Neuronal stem cell (in vitro differentiated cells): ENCODE results near the gene VPS13D.

ENCODE experiments used
- DNase-seq: peaks from one replicate; pipeline ENCODE4 v3.0.0-alpha.2; 2013; ENCODE audit warnings: low spot score
- H2AFZ ChIP-seq: one replicate; pipeline ENCODE4 v1.6.1; 2013; ENCODE audit warnings: mild to moderate bottlenecking, low read length, inconsistent platforms
- H2AK5ac ChIP-seq: 2 replicates; pipeline ENCODE4 v1.6.1; 2013; ENCODE audit warnings: low read depth, mild to moderate bottlenecking, inconsistent platforms, low read length, moderate library complexity, mixed read lengths
- H2BK120ac ChIP-seq: 2 replicates; pipeline ENCODE4 v1.6.1; 2013; ENCODE audit warnings: low read depth, mild to moderate bottlenecking, inconsistent platforms, low read length, moderate library complexity, mixed read lengths
- H2BK12ac ChIP-seq: one replicate; pipeline ENCODE4 v1.6.1; 2013; ENCODE audit warnings: low read length, inconsistent platforms
- H2BK15ac ChIP-seq: 2 replicates; pipeline ENCODE4 v1.6.1; 2013; ENCODE audit warnings: mild to moderate bottlenecking, low read length, inconsistent platforms, mixed read lengths
- H2BK5ac ChIP-seq: one replicate; pipeline ENCODE4 v1.6.1; 2013; ENCODE audit warnings: inconsistent platforms, mild to moderate bottlenecking, low read length, moderate library complexity
- H3K14ac ChIP-seq: one replicate; pipeline ENCODE4 v1.6.1; 2013; ENCODE audit warnings: low read length, inconsistent platforms
- H3K18ac ChIP-seq: 2 replicates; pipeline ENCODE4 v1.6.1; 2013; ENCODE audit warnings: low read length, inconsistent platforms
- H3K23ac ChIP-seq: 2 replicates; pipeline ENCODE4 v1.6.1; 2013; ENCODE audit warnings: low read depth, mild to moderate bottlenecking, mixed read lengths, low read length, inconsistent platforms; ENCODE audit not compliant: poor library complexity
- H3K27ac ChIP-seq: replicated peaks from 3 replicates; pipeline ENCODE4 v1.5.1; 2013; ENCODE audit warnings: low read length, inconsistent platforms
- H3K27me3 ChIP-seq, 3 experiments: 2 replicates each; pipeline ENCODE4 v1.6.1; 2013; ENCODE audit warnings: low read length in 3 of 3, mild to moderate bottlenecking in 2 of 3, inconsistent platforms in 1 of 3, low read depth in 1 of 3, mixed read lengths in 1 of 3, moderate library complexity in 1 of 3; ENCODE audit not compliant: control insufficient read depth in 3 of 3, insufficient read depth in 3 of 3
- H3K36me3 ChIP-seq, 2 donors: replicated peaks in 1 of 2; 2 replicates each; pipeline ENCODE4 v1.6.1; 2013; ENCODE audit warnings: low read length in 2 of 2; ENCODE audit not compliant: control insufficient read depth in 2 of 2, insufficient read depth in 2 of 2
- H3K4ac ChIP-seq: 2 replicates; pipeline ENCODE4 v1.6.1; 2013; ENCODE audit warnings: inconsistent platforms, mild to moderate bottlenecking, low read length, moderate library complexity
- H3K4me1 ChIP-seq, 2 donors: 1 replicate in 1 of 2; 2 replicates in 1 of 2; pipeline ENCODE4 v1.6.1; 2013; ENCODE audit warnings: low read length in 2 of 2, low read depth in 1 of 2; ENCODE audit not compliant: control insufficient read depth in 2 of 2, insufficient read depth in 1 of 2
- H3K4me2 ChIP-seq: one replicate; pipeline ENCODE4 v1.6.1; 2013; ENCODE audit warnings: mild to moderate bottlenecking, low read length, inconsistent platforms; ENCODE audit not compliant: insufficient read depth, poor library complexity, severe bottlenecking
- H3K4me3 ChIP-seq, 2 donors: 2 replicates each; pipeline ENCODE4 v1.5.1; 2013; ENCODE audit warnings: low read length in 2 of 2, mild to moderate bottlenecking in 2 of 2, inconsistent platforms in 1 of 2, moderate library complexity in 1 of 2
- H3K79me1 ChIP-seq: one replicate; pipeline ENCODE4 v1.6.1; 2013; ENCODE audit warnings: low read depth, mild to moderate bottlenecking, inconsistent platforms, low read length, moderate library complexity
- H3K9ac ChIP-seq: one replicate; pipeline ENCODE4 v1.6.1; 2013; ENCODE audit warnings: mild to moderate bottlenecking, low read depth, low read length, inconsistent platforms; ENCODE audit not compliant: poor library complexity
- H3K9me3 ChIP-seq, 2 donors: replicated peaks in 1 of 2; 2 replicates each; pipeline versions ENCODE3 to v1.6.1; 2013; ENCODE audit warnings: low read length in 2 of 2, mild to moderate bottlenecking in 2 of 2, inconsistent platforms in 1 of 2, low read depth in 1 of 2, mixed read lengths in 1 of 2, moderate library complexity in 1 of 2; ENCODE audit not compliant: control insufficient read depth in 2 of 2, insufficient read depth in 1 of 2
- H4K8ac ChIP-seq: one replicate; pipeline ENCODE4 v1.6.1; 2013; ENCODE audit warnings: low read depth, mild to moderate bottlenecking, inconsistent platforms, low read length, moderate library complexity
- H4K91ac ChIP-seq: one replicate; pipeline ENCODE4 v1.6.1; 2013; ENCODE audit warnings: low read length, low read depth, mild to moderate bottlenecking, inconsistent platforms; ENCODE audit not compliant: poor library complexity
- WGBS, 2 donors: extraction: QIAGEN DNeasy Blood & Tissue Kit; methylation state at CpG; one replicate each; pipeline ENCODE4 v1.1.7; 2013; ENCODE audit warnings: missing lambda C conversion rate in 2 of 2, mixed read lengths in 1 of 2; ENCODE audit not compliant: insufficient read length in 2 of 2, insufficient replicate concordance in 1 of 2; ENCODE audit errors: extremely low coverage in 2 of 2; 5-methylcytosine and 5-hydroxymethylcytosine counted together

VPS13D gene

GRCh38 chr1:12465126-12465525, 235.3 kb downstream of the VPS13D start:
- 100% methylated on average over 1 of the region's 3 CpGs; no CpG with 5 or more reads in 1 of the 2 donors for WGBS, 2 donors
- Histone ChIP-seq H2BK120ac (no peak overlapping the region), H3K23ac (no peak overlapping the region), H3K9ac (no peak overlapping the region), H3K4me2 (no peak overlapping the region), H4K8ac (no peak overlapping the region), H3K27me3 (no peaks in the 10 kb centered on the region), H4K91ac (no peak overlapping the region), H3K79me1 (no peaks in the 10 kb centered on the region), H2BK5ac (no peak overlapping the region), H3K9me3 (no peaks in the 10 kb centered on the region), H3K14ac (no peak overlapping the region), H3K4me3 (no peak overlapping the region), H3K36me3 (peaks cover 0 to 8% of the 10 kb centered on the region in 2 donors), H3K4ac (no peak overlapping the region), H3K4me1 (peaks cover 13 to 20% of the 10 kb centered on the region in 2 donors), H2BK12ac (no peak overlapping the region), H3K18ac (no peak overlapping the region), H3K27ac (no peak overlapping the region), H2AFZ (no peak overlapping the region), H2BK15ac (no peak overlapping the region), H2AK5ac (no peak overlapping the region)
- no peak for DNase-seq

- Histone ChIP-seq H4K91ac (no peak overlapping the region), H2BK5ac (no peak overlapping the region), H3K36me3 (peaks cover 0 to 8% of the 10 kb centered on the region in 2 donors), H3K27ac (no peak overlapping the region), H2AK5ac (no peak overlapping the region), H4K8ac (no peak overlapping the region), H2BK120ac (no peak overlapping the region), H3K4ac (no peak overlapping the region), H3K27me3 (no peaks in the 10 kb centered on the region), H2BK15ac (no peak overlapping the region), H2AFZ (no peak overlapping the region), H3K14ac (no peak overlapping the region), H3K23ac (no peak overlapping the region), H3K4me2 (no peak overlapping the region), H3K9me3 (no peaks in the 10 kb centered on the region), H3K9ac (no peak overlapping the region), H2BK12ac (no peak overlapping the region), H3K4me3 (no peak overlapping the region), H3K79me1 (no peaks in the 10 kb centered on the region), H3K18ac (no peak overlapping the region), H3K4me1 (peaks cover 9% of the 10 kb centered on the region in 2 donors)
- DNase-seq = no peak
- no CpG with 5 or more reads among the region's 5 CpGs for WGBS, 2 donors
These were observed 237.0 kb downstream of the VPS13D start for GRCh38 chr1:12466816-12467215.

GRCh38 chr1:12467570-12468286, 237.9 kb downstream of the VPS13D start:
- Histone ChIP-seq H3K27ac (no peak overlapping the region), H2BK5ac (no peak overlapping the region), H2BK15ac (no peak overlapping the region), H3K4ac (no peak overlapping the region), H2BK120ac (no peak overlapping the region), H2BK12ac (no peak overlapping the region), H3K27me3 (no peaks in the 10 kb centered on the region), H4K91ac (no peak overlapping the region), H2AK5ac (no peak overlapping the region), H3K9me3 (no peaks in the 10 kb centered on the region), H3K14ac (no peak overlapping the region), H3K18ac (no peak overlapping the region), H4K8ac (no peak overlapping the region), H3K4me3 (no peak overlapping the region), H3K4me1 (peaks cover 5 to 8% of the 10 kb centered on the region in 2 donors), H3K36me3 (peaks cover 0 to 7% of the 10 kb centered on the region in 2 donors), H3K79me1 (no peaks in the 10 kb centered on the region), H2AFZ (no peak overlapping the region), H3K4me2 (no peak overlapping the region), H3K9ac (no peak overlapping the region), H3K23ac (no peak overlapping the region)
- no CpG with 5 or more reads among the region's 6 CpGs for WGBS, 2 donors
- DNase-seq = no peak

- no peak overlapping the region for H3K23ac ChIP-seq
- no peak overlapping the region for H2BK5ac ChIP-seq
- H3K4me2 ChIP-seq = no peak overlapping the region
- no peak overlapping the region for H3K9ac ChIP-seq
- H4K8ac ChIP-seq = no peak overlapping the region
- peaks cover 0 to 3% of the 10 kb centered on the region in 2 donors for H3K9me3 ChIP-seq
- H3K79me1 ChIP-seq = no peaks in the 10 kb centered on the region
- no peak overlapping the region for H3K14ac ChIP-seq
- no peak overlapping the region for H2BK12ac ChIP-seq
- no peak overlapping the region for H4K91ac ChIP-seq
- peaks cover 0 to 3% of the 10 kb centered on the region in 2 donors for H3K36me3 ChIP-seq
- no peaks in the 10 kb centered on the region for H3K27me3 ChIP-seq
- H2BK15ac ChIP-seq = no peak overlapping the region
- H3K27ac ChIP-seq = no peak overlapping the region
- WGBS, 2 donors = no CpG with 5 or more reads among the region's 2 CpGs
- H3K4ac ChIP-seq = no peak overlapping the region
- no peak for DNase-seq
- no peak overlapping the region for H3K4me3 ChIP-seq
- H2BK120ac ChIP-seq = no peak overlapping the region
- no peak overlapping the region for H3K18ac ChIP-seq
- H2AK5ac ChIP-seq = no peak overlapping the region
- no peak overlapping the region for H2AFZ ChIP-seq
- peaks cover 5 to 8% of the 10 kb centered on the region in 2 donors for H3K4me1 ChIP-seq
These were observed 238.5 kb downstream of the VPS13D start for GRCh38 chr1:12468323-12468722.
